ENCODE data around the gene SLC44A1.

The SLC44A1 gene

DNA sequence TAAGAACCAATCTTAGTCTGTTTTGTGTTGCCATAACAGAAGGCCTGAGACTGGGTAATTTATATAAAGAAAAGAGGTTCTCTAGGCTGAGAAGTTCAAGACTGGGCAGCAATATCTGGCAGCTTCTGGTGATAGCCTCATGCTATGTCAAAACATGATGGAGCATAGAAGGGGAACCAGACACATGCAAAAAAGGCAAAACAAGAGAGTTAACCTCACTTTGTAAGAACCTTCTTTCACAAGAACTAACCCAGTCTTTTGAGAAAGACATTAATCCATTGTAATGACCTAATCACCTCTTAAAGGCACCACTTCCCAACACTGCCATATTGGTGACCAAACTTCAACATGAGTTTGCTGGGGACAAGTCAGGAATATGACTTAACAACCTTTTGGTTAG lies 240.7 kb downstream of the SLC44A1 start:
- H3K4me2 ChIP-seq (ENCODE audit: low read length) = no peak overlapping the region
- H3K79me2 ChIP-seq (ENCODE audit: insufficient read depth, low read length) = no peaks in the 10 kb centered on the region
- TF ChIP-seq EZH2 (IDR thresholded peaks at IDR 0.05; ENCODE audit: borderline replicate concordance, low read length) = no peak
- TF ChIP-seq, protein P1, sequence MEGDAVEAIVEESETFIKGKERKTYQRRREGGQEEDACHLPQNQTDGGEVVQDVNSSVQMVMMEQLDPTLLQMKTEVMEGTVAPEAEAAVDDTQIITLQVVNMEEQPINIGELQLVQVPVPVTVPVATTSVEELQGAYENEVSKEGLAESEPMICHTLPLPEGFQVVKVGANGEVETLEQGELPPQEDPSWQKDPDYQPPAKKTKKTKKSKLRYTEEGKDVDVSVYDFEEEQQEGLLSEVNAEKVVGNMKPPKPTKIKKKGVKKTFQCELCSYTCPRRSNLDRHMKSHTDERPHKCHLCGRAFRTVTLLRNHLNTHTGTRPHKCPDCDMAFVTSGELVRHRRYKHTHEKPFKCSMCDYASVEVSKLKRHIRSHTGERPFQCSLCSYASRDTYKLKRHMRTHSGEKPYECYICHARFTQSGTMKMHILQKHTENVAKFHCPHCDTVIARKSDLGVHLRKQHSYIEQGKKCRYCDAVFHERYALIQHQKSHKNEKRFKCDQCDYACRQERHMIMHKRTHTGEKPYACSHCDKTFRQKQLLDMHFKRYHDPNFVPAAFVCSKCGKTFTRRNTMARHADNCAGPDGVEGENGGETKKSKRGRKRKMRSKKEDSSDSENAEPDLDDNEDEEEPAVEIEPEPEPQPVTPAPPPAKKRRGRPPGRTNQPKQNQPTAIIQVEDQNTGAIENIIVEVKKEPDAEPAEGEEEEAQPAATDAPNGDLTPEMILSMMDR (IDR thresholded peaks at IDR 0.05; ENCODE audit: low read length) = no peak

More for the DNA sequence above, 240.7 kb downstream of the SLC44A1 start:
- no peaks in the 10 kb centered on the region for H3K36me3 ChIP-seq (ENCODE audit: insufficient read depth, low read length)
- no peaks in the 10 kb centered on the region for H4K20me1 ChIP-seq (ENCODE audit: insufficient read depth, low read length)
- no peaks in the 10 kb centered on the region for H3F3A ChIP-seq (ENCODE audit: insufficient read depth, low read length)
- H3K27ac ChIP-seq (ENCODE audit: low read depth, low read length, poor library complexity, severe bottlenecking) = no peak overlapping the region
- no peaks in the 10 kb centered on the region for H3K9me2 ChIP-seq (ENCODE audit: low read depth, low read length)
- H3K9me3 ChIP-seq (ENCODE audit: low read length) = no peaks in the 10 kb centered on the region
- no peak overlapping the region for H3K9ac ChIP-seq (ENCODE audit: low read length)
- H3K4me1 ChIP-seq (ENCODE audit: insufficient read depth, low read length, severe bottlenecking) = no peaks in the 10 kb centered on the region
- no peaks in the 10 kb centered on the region for H3K27me3 ChIP-seq (ENCODE audit: insufficient read depth, low read length)
- H2AFZ ChIP-seq (ENCODE audit: low read length) = no peak overlapping the region
- H3K4me3 ChIP-seq (ENCODE audit: low read depth, low read length, poor library complexity, severe bottlenecking) = no peak overlapping the region

All from OCI-LY1 (cell line).